Osteoblast (primary cell): ENCODE measurements around the gene ACTR1A. TPM values are rescaled to one million over a fixed set of nuclear protein-coding genes. Genes with fewer than 3 reads are reported as not detected.
"Not testable (repeated sequence)": the region's sequence is repeated elsewhere in the genome, so short reads cannot be mapped to it uniquely, and the experiment has no call there.

Source experiments
- DNase-seq: peaks from one replicate; pipeline ENCODE4 v3.0.0; 2011; ENCODE audit warnings: low spot score, mixed read lengths; ENCODE audit not compliant: insufficient read length; ENCODE audit errors: missing footprints
- H2AFZ ChIP-seq: 2 replicates; pipeline ENCODE4 v1.6.0; 2011; ENCODE audit warnings: mild to moderate bottlenecking, low read length
- H3K27ac ChIP-seq: 2 replicates; pipeline ENCODE4 v1.5.1; 2011; ENCODE audit warnings: mild to moderate bottlenecking, low read depth, low read length, moderate library complexity
- H3K27me3 ChIP-seq: 2 replicates; pipeline ENCODE4 v1.6.0; 2012; ENCODE audit warnings: mild to moderate bottlenecking, control low read depth, inconsistent platforms, low read length, moderate library complexity; ENCODE audit not compliant: insufficient read depth
- H3K36me3 ChIP-seq: 2 replicates; pipeline ENCODE4 v1.5.1; 2011; ENCODE audit warnings: mild to moderate bottlenecking, low read length, control low read depth, moderate library complexity; ENCODE audit not compliant: insufficient read depth
- H3K4me1 ChIP-seq: 2 replicates; pipeline ENCODE4 v1.5.1; 2011; ENCODE audit warnings: mild to moderate bottlenecking, low read length, control low read depth, moderate library complexity; ENCODE audit not compliant: insufficient read depth
- H3K4me2 ChIP-seq: 2 replicates; pipeline ENCODE4 v1.6.0; 2011; ENCODE audit warnings: mild to moderate bottlenecking, low read length; ENCODE audit not compliant: insufficient read depth
- H3K4me3 ChIP-seq: fragments of 200-600 bp; sonication (generic); 3 replicates; pipeline ENCODE4 v1.5.1; 2012; ENCODE audit warnings: mild to moderate bottlenecking, low read length, inconsistent platforms; ENCODE audit not compliant: insufficient read depth
- H3K79me2 ChIP-seq: 2 replicates; pipeline ENCODE4 v1.6.0; 2012; ENCODE audit warnings: mild to moderate bottlenecking, low read length, control low read depth, inconsistent platforms; ENCODE audit not compliant: insufficient read depth
- H3K9me3 ChIP-seq: 2 replicates; pipeline ENCODE4 v1.5.1; 2011; ENCODE audit warnings: low read depth, low read length, control low read depth
- H4K20me1 ChIP-seq: 2 replicates; pipeline ENCODE4 v1.6.0; 2012; ENCODE audit warnings: mild to moderate bottlenecking, low read length, control low read depth; ENCODE audit not compliant: insufficient read depth
- CTCF ChIP-seq: IDR thresholded peaks from 2 replicates; pipeline ENCODE4 v1.5.1; 2011; ENCODE audit warnings: mild to moderate bottlenecking, low read depth, low read length, moderate library complexity; ENCODE audit errors: extremely low read depth
- total RNA-seq: library from RNA; depleted of rRNA; stranded (reverse); fragments of >200 nt; gene quantifications from 2 replicates; pipeline ENCODE4 v1.2.3, GENCODE V29; 2012

Gene ACTR1A
- total RNA-seq, 1 donor: 105 TPM

- no peaks in the 10 kb centered on the region for H3K27me3 ChIP-seq
- H3K4me1 ChIP-seq: no peaks in the 10 kb centered on the region
- no peaks in the 10 kb centered on the region for H3K36me3 ChIP-seq
- no peaks in the 10 kb centered on the region for H3K9me3 ChIP-seq
- TF ChIP-seq CTCF: no peak
- no peak overlapping the region for H3K4me3 ChIP-seq
- no peak overlapping the region for H3K4me2 ChIP-seq
- DNase-seq: no peak
- H3K27ac ChIP-seq: no peak overlapping the region
- no peak overlapping the region for H2AFZ ChIP-seq
- peaks cover 23% of the 10 kb centered on the region for H4K20me1 ChIP-seq
- peaks cover 10% of the 10 kb centered on the region for H3K79me2 ChIP-seq
Observed at GRCh38 chr10:102535481-102536147, 33.1 kb upstream of the ACTR1A start.

GRCh38 chr10:102534966-102535365, 32.5 kb upstream of the ACTR1A start:
- DNase-seq, H3K27ac ChIP-seq, H3K27me3 ChIP-seq, H3K4me2 ChIP-seq, H2AFZ ChIP-seq, H3K36me3 ChIP-seq, H3K4me3 ChIP-seq, H3K9me3 ChIP-seq, H3K4me1 ChIP-seq: not testable (repeated sequence)
- peaks cover 10% of the 10 kb centered on the region for H3K79me2 ChIP-seq
- H4K20me1 ChIP-seq: peaks cover 29% of the 10 kb centered on the region

GRCh38 chr10:102534333-102534732, 31.8 kb upstream of the ACTR1A start:
- H3K79me2 ChIP-seq: peaks cover 12% of the 10 kb centered on the region

GRCh38 chr10:102527546-102527945, 25.0 kb upstream of the ACTR1A start:
- peaks cover 3% of the 10 kb centered on the region for H3K36me3 ChIP-seq
- peaks cover 11% of the 10 kb centered on the region for H3K79me2 ChIP-seq
- no peak overlapping the region for H3K4me3 ChIP-seq
- no peak overlapping the region for H3K27ac ChIP-seq
- H3K9me3 ChIP-seq: no peaks in the 10 kb centered on the region
- no peak overlapping the region for H3K4me2 ChIP-seq
- H3K4me1 ChIP-seq: peaks cover 23% of the 10 kb centered on the region
- H2AFZ ChIP-seq: no peak overlapping the region
- TF ChIP-seq CTCF: no peak
- H3K27me3 ChIP-seq: no peaks in the 10 kb centered on the region
- peak; percentile 55 for DNase-seq
- H4K20me1 ChIP-seq: peaks cover 31% of the 10 kb centered on the region

More at GRCh38 chr10:102534333-102534732, 31.8 kb upstream of the ACTR1A start:
- no peak overlapping the region for H3K27ac ChIP-seq
- no peak for DNase-seq
- H4K20me1 ChIP-seq: peaks cover 31% of the 10 kb centered on the region
- H3K4me2 ChIP-seq: no peak overlapping the region
- no peak overlapping the region for H2AFZ ChIP-seq
- H3K4me3 ChIP-seq: no peak overlapping the region
- peaks cover 3% of the 10 kb centered on the region for H3K36me3 ChIP-seq
- no peaks in the 10 kb centered on the region for H3K9me3 ChIP-seq
- H3K4me1 ChIP-seq: no peaks in the 10 kb centered on the region
- no peaks in the 10 kb centered on the region for H3K27me3 ChIP-seq
- TF ChIP-seq CTCF: no peak
